GM12878 (cell line): Measurements from ENCODE around the gene CLRN1. TPM values are rescaled to one million over a fixed set of nuclear protein-coding genes. Genes with fewer than 3 reads are reported as not detected.

Source experiments
- ATAC-seq: fragments of 200-7000 bp; cut with Tn5 transposase; 3 replicates; pipeline ENCODE4 v1.9.1; 2020; ENCODE audit warnings: mild to moderate bottlenecking, moderate library complexity
- BruUV-seq: library from RNA; stranded (reverse); fragments of 400-500 nt; replicated peaks from 2 replicates; lab custom pipeline; 2021; lab: Mats Ljungman, UMichigan
- CTCF ChIA-PET: fragments of 300-600 bp; sonication (Branson Sonifier 250); formaldehyde crosslinking; extraction: SDS; loops from one replicate; lab custom pipeline; 2021; ENCODE audit warnings: inconsistent platforms; lab: Yijun Ruan, JAX
- POLR2A ChIA-PET: fragments of 350-600 bp; formaldehyde crosslinking; extraction: SDS; loops from one replicate; lab custom pipeline; 2021; ENCODE audit warnings: inconsistent platforms; lab: Charles Lee
- RAD21 ChIA-PET: fragments of 300-600 bp; sonication (Branson Sonifier 250); formaldehyde crosslinking; loops from one replicate; lab custom pipeline; 2023; ENCODE audit warnings: antibody characterized with exemption; ENCODE audit not compliant: unreplicated experiment; lab: Charles Lee
- SMC1A ChIA-PET: fragments of 300-600 bp; sonication (Branson Sonifier 250); formaldehyde crosslinking; loops from one replicate; lab custom pipeline; 2023; ENCODE audit not compliant: unreplicated experiment, uncharacterized antibody; lab: Charles Lee
- DNase-seq: peaks from one replicate; pipeline ENCODE4 v3.0.0-alpha.2; 2011; ENCODE audit warnings: low read depth, low spot score
- FAIRE-seq: peaks from 3 replicates; lab custom pipeline; 2011; peaks lifted over from hg19 to GRCh38; lab: Jason Lieb, UNC
- H2AFZ ChIP-seq: 2 replicates; pipeline ENCODE4 v1.6.0; 2011; ENCODE audit warnings: low read depth, low read length, control low read depth; ENCODE audit not compliant: control insufficient read depth
- H3K27ac ChIP-seq: 2 replicates; pipeline ENCODE4 v1.5.1; 2011; ENCODE audit warnings: control low read depth; ENCODE audit not compliant: control insufficient read depth, insufficient read depth
- H3K27me3 ChIP-seq, 2 experiments: replicated peaks in 1 of 2; 2 replicates each; pipeline versions ENCODE4 v1.6.0 to v1.6.1; 2011; ENCODE audit warnings: low read length in 1 of 2; ENCODE audit not compliant: control insufficient read depth in 2 of 2, insufficient read depth in 2 of 2
- H3K36me3 ChIP-seq, 2 experiments: 2 replicates each; pipeline ENCODE4 v1.5.1; 2011; ENCODE audit warnings: low read length in 1 of 2; ENCODE audit not compliant: control insufficient read depth in 2 of 2, insufficient read depth in 2 of 2
- H3K4me1 ChIP-seq: 2 replicates; pipeline ENCODE4 v1.6.1; 2011; ENCODE audit warnings: mild to moderate bottlenecking, low read length, moderate library complexity, mixed read lengths; ENCODE audit not compliant: control insufficient read depth, insufficient read depth
- H3K4me2 ChIP-seq: 2 replicates; pipeline ENCODE4 v1.6.0; 2011; ENCODE audit warnings: control low read depth; ENCODE audit not compliant: control insufficient read depth, insufficient read depth
- H3K4me3 ChIP-seq: fragments of 200-600 bp; sonication (generic); 2 replicates; pipeline ENCODE4 v1.5.1; 2016
- H3K79me2 ChIP-seq: 2 replicates; pipeline ENCODE4 v1.6.0; 2011; ENCODE audit warnings: low read length; ENCODE audit not compliant: control insufficient read depth, insufficient read depth
- H3K9ac ChIP-seq: 2 replicates; pipeline ENCODE4 v1.8.0; 2011; ENCODE audit warnings: low read length, control low read depth, mixed read lengths; ENCODE audit not compliant: control insufficient read depth, insufficient read depth
- H3K9me3 ChIP-seq: replicated peaks from 3 replicates; pipeline ENCODE4 v1.5.1; 2011; ENCODE audit warnings: mild to moderate bottlenecking, low read length; ENCODE audit not compliant: control insufficient read depth, insufficient read depth
- H4K20me1 ChIP-seq: 2 replicates; pipeline ENCODE4 v1.6.0; 2011; ENCODE audit not compliant: control insufficient read depth, insufficient read depth
- ATF3 ChIP-seq: IDR thresholded peaks from 2 replicates; pipeline ENCODE4 v1.6.1; 2011; ENCODE audit warnings: low read depth, mild to moderate bottlenecking, low read length, moderate library complexity, borderline replicate concordance; ENCODE audit errors: extremely low read depth
- BMI1 ChIP-seq: fragments of 450-650 bp; IDR thresholded peaks from 2 replicates; pipeline ENCODE4 v1.6.1; 2016; ENCODE audit warnings: mild to moderate bottlenecking, moderate library complexity, borderline replicate concordance
- CHD1 ChIP-seq: IDR thresholded peaks from 2 replicates; pipeline ENCODE4 v1.6.1; 2012; ENCODE audit warnings: low read depth, low read length, improper control_type of control experiment
- E4F1 ChIP-seq: fragments of 450-650 bp; IDR thresholded peaks from 2 replicates; pipeline ENCODE4 v1.6.1; 2018; ENCODE audit warnings: borderline replicate concordance, mild to moderate bottlenecking; ENCODE audit not compliant: partially characterized antibody
- FOXM1 ChIP-seq: IDR thresholded peaks from 2 replicates; pipeline ENCODE4 v1.6.1; 2012; ENCODE audit warnings: low read depth, mild to moderate bottlenecking, inconsistent platforms, low read length, moderate library complexity
- GATAD2B ChIP-seq: fragments of 450-650 bp; conservative IDR thresholded peaks from 2 replicates; pipeline ENCODE4 v1.6.1; 2017; ENCODE audit warnings: low read depth, mild to moderate bottlenecking, moderate library complexity
- HDGF ChIP-seq: fragments of 450-650 bp; IDR thresholded peaks from 2 replicates; pipeline ENCODE4 v1.6.1; 2016; ENCODE audit warnings: antibody characterized with exemption
- IKZF1 ChIP-seq: fragments of 450-650 bp; conservative IDR thresholded peaks from 2 replicates; pipeline ENCODE4 v1.6.1; 2017; ENCODE audit warnings: antibody characterized with exemption, mild to moderate bottlenecking
- NFYB ChIP-seq: IDR thresholded peaks from 2 replicates; pipeline ENCODE4 v1.6.1; 2011; ENCODE audit warnings: low read depth, mild to moderate bottlenecking, low read length, improper control_type of control experiment, moderate library complexity; ENCODE audit not compliant: insufficient read depth
- NR2C1 ChIP-seq: fragments of 450-650 bp; IDR thresholded peaks from 2 replicates; pipeline ENCODE4 v1.6.1; 2017; ENCODE audit warnings: antibody characterized with exemption, mild to moderate bottlenecking, moderate library complexity
- PAX8 ChIP-seq: fragments of 450-650 bp; IDR thresholded peaks from 2 replicates; pipeline ENCODE4 v1.6.1; 2017; ENCODE audit warnings: mild to moderate bottlenecking, moderate library complexity
- POU2F2 ChIP-seq: IDR thresholded peaks from 3 replicates; pipeline ENCODE4 v1.6.1; 2011; ENCODE audit warnings: low read depth, mild to moderate bottlenecking, low read length, borderline replicate concordance
- PRDM15 ChIP-seq: fragments of 450-650 bp; formaldehyde crosslinking; IDR thresholded peaks from 2 replicates; pipeline ENCODE4 v1.4.0; 2020; ENCODE audit warnings: mild to moderate bottlenecking, moderate library complexity
- SMAD5 ChIP-seq: IDR thresholded peaks from 2 replicates; pipeline ENCODE4 v1.6.1; 2016; ENCODE audit warnings: antibody characterized with exemption, low read depth
- TBL1XR1 ChIP-seq: IDR thresholded peaks from 2 replicates; pipeline ENCODE4 v1.6.1; 2012; ENCODE audit warnings: low read depth, low read length, improper control_type of control experiment
- ZBTB33 ChIP-seq: fragments of 450-650 bp; IDR thresholded peaks from 2 replicates; pipeline ENCODE4 v1.6.1; 2017; ENCODE audit warnings: mild to moderate bottlenecking
- ZNF622 ChIP-seq: fragments of 450-650 bp; IDR thresholded peaks from 2 replicates; pipeline ENCODE4 v1.6.1; 2017; ENCODE audit warnings: mild to moderate bottlenecking, inconsistent platforms
- WGBS: methylation state at CpG from one replicate; pipeline ENCODE4 v1.1.6; 2016; ENCODE audit warnings: low lambda C conversion rate; ENCODE audit not compliant: insufficient replicate concordance, insufficient coverage; ENCODE audit errors: missing lambda C conversion rate; 5-methylcytosine and 5-hydroxymethylcytosine counted together
- in situ Hi-C: fragments of 300-500 bp; cut with MboI; formaldehyde crosslinking; loops from 9 replicates; pipeline ENCODE4 v1.14.3; 2018; ENCODE audit warnings: mixed read lengths
- intact Hi-C: fragments of 100-400 bp; cut with micrococcal nuclease; formaldehyde crosslinking; loops from one replicate; pipeline ENCODE4 v1.14.2; 2022; ENCODE audit not compliant: unreplicated experiment
- polyA plus RNA-seq, 11 experiments: library from polyadenylated mRNA; depleted of rRNA in 4 of 11; unstranded in 6 of 11; stranded (reverse) in 5 of 11; fragments of >200 nt; fragmentation: Nextera tagmentation in 4 of 11; fragmentation: Illumina TruSeq in 1 of 11; extraction: Ambion mirVana in 4 of 11; extraction: Trizol in 1 of 11; gene quantifications; 1 replicate in 1 of 11; 2 replicates in 10 of 11; pipeline versions ENCODE4 v1.2.1 to v1.2.3, GENCODE V29; 2011 to 2016; ENCODE audit warnings: inconsistent platforms in 2 of 11, missing spikeins in 2 of 11, low read depth in 1 of 11
- total RNA-seq, 4 experiments: library from RNA; depleted of rRNA in 3 of 4; stranded (reverse); fragments of >200 nt in 3 of 4; fragmentation: Illumina TruSeq in 1 of 4; extraction: Trizol in 1 of 4; gene quantifications; 2 replicates each; pipeline versions ENCODE4 v1.2.1 to v1.2.3, GENCODE V29; 2013 to 2021

CLRN1 gene
- total and polyA plus RNA-seq, 10 of the 15 experiments (the other 5 are each of a cell fraction or from before 2014, with no cell fraction given): not detected

- Histone ChIP-seq H3K27me3 (no peaks in the 10 kb centered on the region), H3K27ac (no peak overlapping the region), H3K4me1 (no peaks in the 10 kb centered on the region), H4K20me1 (no peaks in the 10 kb centered on the region; the same call in 1 of the 2 replicates), H3K36me3 (no peaks in the 10 kb centered on the region), H3K4me3 (no peak overlapping the region), H2AFZ (no peak overlapping the region), H3K4me2 (no peak overlapping the region), H3K9ac (no peak overlapping the region), H3K9me3 (no peaks in the 10 kb centered on the region), H3K79me2 (no peaks in the 10 kb centered on the region)
- POLR2A ChIA-PET: no interaction called here
- CTCF ChIA-PET: interaction anchor here (0.6 kb wide), 1 partner anchor 16 kb away, joined by 3 read pairs; no protein-coding TSS in a partner anchor
- FAIRE-seq: no peak
- intact Hi-C loops: no loop called here
- in situ Hi-C loops: no loop called here
- RAD21 ChIA-PET: no interaction called here
- DNase-seq: no peak
- BruUV-seq: no TSS peak
- SMC1A ChIA-PET: no interaction called here
- 49% methylated on average over 4 of the region's 4 CpGs for WGBS
- no peak for ATAC-seq
- TF ChIP-seq ZNF622 (no peak), IKZF1 (no peak), PAX8 (no peak), GATAD2B (no peak), FOXM1 (no peak), BMI1 (no peak), ATF3 (no peak), HDGF (no peak), PRDM15 (CRISPR knock-in tag) (no peak), SMAD5 (no peak), NFYB (no peak), CHD1 (no peak), E4F1 (no peak), TBL1XR1 (no peak), POU2F2 (no peak), NR2C1 (no peak), ZBTB33 (no peak)
Observed at GRCh38 chr3:150961949-150962348, 10.6 kb downstream of the CLRN1 start.
